Smooth muscle cell (in vitro differentiated cells): ENCODE data around the gene TM9SF4. TPM values are rescaled to one million over a fixed set of nuclear protein-coding genes. Genes with fewer than 3 reads are reported as not detected.

Source experiments
- DNase-seq: peaks from one replicate; lab custom pipeline; 2025; ENCODE audit not compliant: unreplicated experiment; lab: John Stamatoyannopoulos, UW
- H2AFZ ChIP-seq: fragments of 200-600 bp; sonication (generic); 2 replicates; pipeline ENCODE4 v1.6.0; 2016; ENCODE audit warnings: antibody characterized with exemption, low read depth, mild to moderate bottlenecking
- H3F3A ChIP-seq: fragments of 200-600 bp; sonication (generic); 2 replicates; pipeline ENCODE4 v1.6.0; 2017; ENCODE audit warnings: antibody characterized with exemption, low read depth
- H3K27ac ChIP-seq: fragments of 200-600 bp; sonication (generic); 2 replicates; pipeline ENCODE4 v1.5.1; 2016; ENCODE audit warnings: low read depth, mild to moderate bottlenecking
- H3K27me3 ChIP-seq: fragments of 200-600 bp; sonication (generic); 2 replicates; pipeline ENCODE4 v1.6.1; 2016; ENCODE audit warnings: low read depth, mild to moderate bottlenecking
- H3K36me3 ChIP-seq: fragments of 200-600 bp; sonication (generic); 2 replicates; pipeline ENCODE4 v1.5.1; 2016; ENCODE audit warnings: low read depth
- H3K4me1 ChIP-seq: fragments of 200-600 bp; sonication (generic); 2 replicates; pipeline ENCODE4 v1.5.1; 2016; ENCODE audit warnings: low read depth
- H3K4me2 ChIP-seq: fragments of 200-600 bp; sonication (generic); 2 replicates; pipeline ENCODE4 v1.6.0; 2016; ENCODE audit warnings: mild to moderate bottlenecking
- H3K4me3 ChIP-seq: fragments of 200-600 bp; sonication (generic); 2 replicates; pipeline ENCODE4 v1.5.1; 2016; ENCODE audit warnings: mild to moderate bottlenecking
- H3K79me2 ChIP-seq: fragments of 200-600 bp; sonication (generic); 2 replicates; pipeline ENCODE4 v1.6.0; 2016; ENCODE audit warnings: low read depth, mild to moderate bottlenecking
- H3K9ac ChIP-seq: fragments of 200-600 bp; sonication (generic); 2 replicates; pipeline ENCODE4 v1.6.0; 2016; ENCODE audit warnings: low read depth
- H3K9me3 ChIP-seq: fragments of 200-600 bp; sonication (generic); replicated peaks from 2 replicates; pipeline ENCODE4 v1.5.1; 2016; ENCODE audit warnings: low read depth
- H4K20me1 ChIP-seq: fragments of 200-600 bp; sonication (generic); 2 replicates; pipeline ENCODE4 v1.6.0; 2016; ENCODE audit warnings: low read depth
- WGBS: methylation state at CpG from one replicate; pipeline ENCODE4 v1.1.7; 2016; ENCODE audit warnings: low lambda C conversion rate; 5-methylcytosine and 5-hydroxymethylcytosine counted together
- polyA plus RNA-seq: library from polyadenylated mRNA; unstranded; fragments of >200 nt; fragmentation: Nextera tagmentation; extraction: Ambion mirVana; gene quantifications from 2 replicates; pipeline ENCODE4 v1.2.1, GENCODE V29; 2016
- total RNA-seq: library from RNA; depleted of rRNA; stranded (reverse); fragments of >200 nt; gene quantifications from 2 replicates; pipeline ENCODE4 v1.2.3, GENCODE V29; 2014
- TF ChIP-seq, protein P1 (sequence below): fragments of 200-600 bp; sonication (generic); IDR thresholded peaks from 2 replicates; pipeline ENCODE4 v1.5.1; 2017; ENCODE audit warnings: borderline replicate concordance, mild to moderate bottlenecking, antibody characterized with exemption; ENCODE audit not compliant: insufficient read depth, poor library complexity, severe bottlenecking

The TM9SF4 gene
- total and polyA plus RNA-seq, 2 experiments from 2014 or later: 59.2 to 90.2 TPM

DNA sequence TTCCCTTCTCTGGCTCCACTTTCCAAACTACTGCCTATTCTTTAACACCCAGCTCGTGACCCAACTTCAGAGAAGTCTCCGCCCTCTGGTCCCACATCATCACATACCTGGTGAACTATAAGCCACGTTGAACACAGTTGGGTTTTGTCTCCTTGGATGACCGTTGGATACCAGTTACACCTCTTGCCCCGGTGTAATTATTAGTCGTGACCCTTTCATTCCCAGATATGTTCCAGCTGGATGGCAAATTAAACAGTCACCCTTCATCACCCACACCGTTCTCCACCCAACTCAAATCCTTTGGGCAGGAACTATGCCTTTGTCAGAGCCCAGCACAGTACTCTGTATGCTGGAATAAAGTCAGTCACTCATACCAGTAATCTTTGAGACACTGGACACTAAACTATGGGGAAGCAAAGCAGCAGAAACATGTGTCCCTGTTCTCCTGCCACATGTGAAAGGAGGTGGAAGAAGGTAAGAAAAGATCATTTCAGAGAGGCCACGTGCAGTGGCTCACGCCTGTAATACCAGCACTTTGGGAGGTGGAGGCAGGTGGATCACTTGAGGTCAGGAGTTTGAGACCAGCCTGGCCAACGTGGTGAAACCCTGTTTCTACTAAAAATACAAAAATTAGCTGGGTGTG is 75.6 kb downstream of the TM9SF4 start:
- no peak overlapping the region for H2AFZ ChIP-seq
- H3K36me3 ChIP-seq: no peaks in the 10 kb centered on the region
- no peak overlapping the region for H3K9ac ChIP-seq
- no peak overlapping the region for H3K27ac ChIP-seq
- 93% methylated on average over 10 of the region's 10 CpGs for WGBS
- TF ChIP-seq, protein P1, sequence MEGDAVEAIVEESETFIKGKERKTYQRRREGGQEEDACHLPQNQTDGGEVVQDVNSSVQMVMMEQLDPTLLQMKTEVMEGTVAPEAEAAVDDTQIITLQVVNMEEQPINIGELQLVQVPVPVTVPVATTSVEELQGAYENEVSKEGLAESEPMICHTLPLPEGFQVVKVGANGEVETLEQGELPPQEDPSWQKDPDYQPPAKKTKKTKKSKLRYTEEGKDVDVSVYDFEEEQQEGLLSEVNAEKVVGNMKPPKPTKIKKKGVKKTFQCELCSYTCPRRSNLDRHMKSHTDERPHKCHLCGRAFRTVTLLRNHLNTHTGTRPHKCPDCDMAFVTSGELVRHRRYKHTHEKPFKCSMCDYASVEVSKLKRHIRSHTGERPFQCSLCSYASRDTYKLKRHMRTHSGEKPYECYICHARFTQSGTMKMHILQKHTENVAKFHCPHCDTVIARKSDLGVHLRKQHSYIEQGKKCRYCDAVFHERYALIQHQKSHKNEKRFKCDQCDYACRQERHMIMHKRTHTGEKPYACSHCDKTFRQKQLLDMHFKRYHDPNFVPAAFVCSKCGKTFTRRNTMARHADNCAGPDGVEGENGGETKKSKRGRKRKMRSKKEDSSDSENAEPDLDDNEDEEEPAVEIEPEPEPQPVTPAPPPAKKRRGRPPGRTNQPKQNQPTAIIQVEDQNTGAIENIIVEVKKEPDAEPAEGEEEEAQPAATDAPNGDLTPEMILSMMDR: no peak
- no peaks in the 10 kb centered on the region for H4K20me1 ChIP-seq
- no peaks in the 10 kb centered on the region for H3K9me3 ChIP-seq
- H3K4me2 ChIP-seq: no peak overlapping the region
- peaks cover 10% of the 10 kb centered on the region for H3K79me2 ChIP-seq
- H3K27me3 ChIP-seq: no peaks in the 10 kb centered on the region
- H3K4me3 ChIP-seq: no peak overlapping the region
- H3K4me1 ChIP-seq: peaks cover 8% of the 10 kb centered on the region
- DNase-seq: no peak
- peaks cover 11% of the 10 kb centered on the region for H3F3A ChIP-seq

DNA sequence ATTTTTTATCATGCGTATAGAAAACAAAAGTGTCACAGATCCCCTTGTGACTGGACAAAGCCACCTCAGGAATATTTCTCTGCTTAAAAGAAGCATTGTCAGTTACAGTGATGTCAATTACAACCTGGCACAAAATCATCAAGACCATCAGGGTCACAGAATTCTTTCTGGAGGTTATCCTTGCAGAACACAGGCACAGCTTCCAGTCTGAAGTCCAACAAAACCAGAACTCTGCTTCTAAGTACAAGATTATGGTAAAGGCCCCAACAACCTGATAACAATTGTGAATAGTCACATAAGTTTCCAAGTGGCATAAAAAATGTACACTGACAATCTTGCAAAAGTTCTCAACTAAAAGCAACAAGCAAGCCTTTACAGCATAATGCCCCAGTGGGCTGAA is 77.0 kb downstream of the TM9SF4 start:
- TF ChIP-seq, protein P1: no peak
- 100% methylated on average over 1 of the region's 1 CpG for WGBS
- no peak overlapping the region for H2AFZ ChIP-seq
- no peaks in the 10 kb centered on the region for H3K9me3 ChIP-seq
- peaks cover 10% of the 10 kb centered on the region for H3K79me2 ChIP-seq
- H3F3A ChIP-seq: peaks cover 21% of the 10 kb centered on the region
- no peak overlapping the region for H3K9ac ChIP-seq
- H3K4me1 ChIP-seq: peaks cover 13% of the 10 kb centered on the region
- H3K4me2 ChIP-seq: no peak overlapping the region
- H3K4me3 ChIP-seq: no peak overlapping the region
- no peaks in the 10 kb centered on the region for H3K27me3 ChIP-seq
- DNase-seq: no peak
- no peaks in the 10 kb centered on the region for H4K20me1 ChIP-seq
- no peaks in the 10 kb centered on the region for H3K36me3 ChIP-seq
- H3K27ac ChIP-seq: no peak overlapping the region

DNA sequence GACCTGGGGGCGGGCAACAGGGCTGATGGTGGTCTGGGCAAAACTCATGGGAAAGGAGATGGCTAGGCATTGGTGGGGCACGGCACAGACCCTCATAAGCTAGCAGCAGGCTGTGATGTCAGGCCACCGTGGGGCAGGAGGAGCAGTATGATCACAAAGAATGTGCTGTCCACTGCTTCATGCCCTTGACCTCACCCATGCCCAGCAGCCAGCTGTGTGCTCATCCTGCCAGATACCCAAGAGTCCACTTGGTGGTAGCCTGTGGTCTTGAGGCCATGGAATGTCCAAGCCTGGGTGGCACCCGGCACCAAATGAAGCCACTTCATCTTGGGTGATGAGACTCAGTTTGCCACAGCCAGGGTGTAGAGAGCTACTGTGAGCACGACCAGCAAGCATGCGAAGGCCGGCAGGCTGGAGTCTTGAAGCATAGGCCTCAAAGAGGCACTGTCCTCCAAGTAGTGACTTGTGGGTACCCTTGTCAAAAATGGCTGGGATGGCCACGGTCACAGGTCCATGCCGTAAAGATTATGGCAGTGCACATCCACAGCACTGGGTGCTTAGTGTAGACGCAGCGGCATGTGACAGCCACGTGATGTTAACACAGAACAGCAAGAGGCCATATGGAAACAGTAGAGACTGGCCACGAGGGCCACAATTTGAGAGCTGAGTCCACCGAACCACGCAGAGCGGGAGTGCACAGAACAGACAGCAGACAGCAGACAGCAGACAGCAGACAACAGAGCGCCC is 79.0 kb downstream of the TM9SF4 start:
- H3K27ac ChIP-seq: no peak overlapping the region
- peak overlapping the region; percentile 79 for H3K9ac ChIP-seq

More for the DNA sequence above, 79.0 kb downstream of the TM9SF4 start:
- Histone ChIP-seq H3K36me3 (no peaks in the 10 kb centered on the region), H3K4me1 (peaks cover 13% of the 10 kb centered on the region), H3K4me2 (peak overlapping the region; percentile 98), H3K9me3 (no peaks in the 10 kb centered on the region), H3K4me3 (no peak overlapping the region), H4K20me1 (no peaks in the 10 kb centered on the region), H2AFZ (no peak overlapping the region), H3K79me2 (peaks cover 10% of the 10 kb centered on the region), H3K27me3 (no peaks in the 10 kb centered on the region), H3F3A (peaks cover 35% of the 10 kb centered on the region)
- WGBS: 98% methylated on average over 17 of the region's 17 CpGs
- TF ChIP-seq, protein P1: no peak
- no peak for DNase-seq
